Osteoblast (primary cell): Measurements from ENCODE around the gene APBB3. TPM values are rescaled to one million over a fixed set of nuclear protein-coding genes. Genes with fewer than 3 reads are reported as not detected.
A peak's percentile ranks its signal among the peaks of the same experiment; 100 is the strongest.

Experiments
- DNase-seq: peaks from one replicate; pipeline ENCODE4 v3.0.0; 2011; ENCODE audit warnings: low spot score, mixed read lengths; ENCODE audit not compliant: insufficient read length; ENCODE audit errors: missing footprints
- H2AFZ ChIP-seq: 2 replicates; pipeline ENCODE4 v1.6.0; 2011; ENCODE audit warnings: mild to moderate bottlenecking, low read length
- H3K27ac ChIP-seq: 2 replicates; pipeline ENCODE4 v1.5.1; 2011; ENCODE audit warnings: mild to moderate bottlenecking, low read depth, low read length, moderate library complexity
- H3K27me3 ChIP-seq: 2 replicates; pipeline ENCODE4 v1.6.0; 2012; ENCODE audit warnings: mild to moderate bottlenecking, control low read depth, inconsistent platforms, low read length, moderate library complexity; ENCODE audit not compliant: insufficient read depth
- H3K36me3 ChIP-seq: 2 replicates; pipeline ENCODE4 v1.5.1; 2011; ENCODE audit warnings: mild to moderate bottlenecking, low read length, control low read depth, moderate library complexity; ENCODE audit not compliant: insufficient read depth
- H3K4me1 ChIP-seq: 2 replicates; pipeline ENCODE4 v1.5.1; 2011; ENCODE audit warnings: mild to moderate bottlenecking, low read length, control low read depth, moderate library complexity; ENCODE audit not compliant: insufficient read depth
- H3K4me2 ChIP-seq: 2 replicates; pipeline ENCODE4 v1.6.0; 2011; ENCODE audit warnings: mild to moderate bottlenecking, low read length; ENCODE audit not compliant: insufficient read depth
- H3K4me3 ChIP-seq: fragments of 200-600 bp; sonication (generic); 3 replicates; pipeline ENCODE4 v1.5.1; 2012; ENCODE audit warnings: mild to moderate bottlenecking, low read length, inconsistent platforms; ENCODE audit not compliant: insufficient read depth
- H3K79me2 ChIP-seq: 2 replicates; pipeline ENCODE4 v1.6.0; 2012; ENCODE audit warnings: mild to moderate bottlenecking, low read length, control low read depth, inconsistent platforms; ENCODE audit not compliant: insufficient read depth
- H3K9me3 ChIP-seq: 2 replicates; pipeline ENCODE4 v1.5.1; 2011; ENCODE audit warnings: low read depth, low read length, control low read depth
- H4K20me1 ChIP-seq: 2 replicates; pipeline ENCODE4 v1.6.0; 2012; ENCODE audit warnings: mild to moderate bottlenecking, low read length, control low read depth; ENCODE audit not compliant: insufficient read depth
- CTCF ChIP-seq: IDR thresholded peaks from 2 replicates; pipeline ENCODE4 v1.5.1; 2011; ENCODE audit warnings: mild to moderate bottlenecking, low read depth, low read length, moderate library complexity; ENCODE audit errors: extremely low read depth
- total RNA-seq: library from RNA; depleted of rRNA; stranded (reverse); fragments of >200 nt; gene quantifications from 2 replicates; pipeline ENCODE4 v1.2.3, GENCODE V29; 2012

APBB3 gene
- 19.7 and 24.2 TPM in 2 replicates for total RNA-seq

GRCh38 chr5:140564196-140565023 is at the start of gene APBB3, which contains the start of gene SLC35A4:
TSS of gene APBB3 (minus strand) at chr5:140564598. CDS start at chr5:140564245, 353 bp downstream.
TSS of gene SLC35A4 (plus strand) at chr5:140564828. CDS start at chr5:140567170, 2,342 bp downstream.
- Histone ChIP-seq H3K4me1 (peaks cover 20% of the 10 kb centered on the region), H3K9me3 (no peaks in the 10 kb centered on the region), H4K20me1 (no peaks in the 10 kb centered on the region), H3K27me3 (no peaks in the 10 kb centered on the region), H3K4me2 (peak within 1 kb of the TSS; percentile 92), H3K79me2 (peaks cover 48% of the 10 kb centered on the region), H3K36me3 (peaks cover 31% of the 10 kb centered on the region), H3K27ac (peak within 1 kb of the TSS; percentile 84), H2AFZ (peak within 1 kb of the TSS; percentile 98), H3K4me3 (peak within 1 kb of the TSS; percentile 89)
- peak; percentile 98 for DNase-seq
- no peak for TF ChIP-seq CTCF

GRCh38 chr5:140611020-140611521 is 46.7 kb upstream of the APBB3 start:
- H2AFZ ChIP-seq, result no peak overlapping the region
- peak overlapping the region; percentile 38 for H3K27ac ChIP-seq
- no peaks in the 10 kb centered on the region for H3K27me3 ChIP-seq
- H3K79me2 ChIP-seq, result no peaks in the 10 kb centered on the region
- H3K4me2 ChIP-seq, result no peak overlapping the region
- H3K4me3 ChIP-seq, result no peak overlapping the region
- TF ChIP-seq CTCF, result no peak
- H3K4me1 ChIP-seq, result peaks cover 18% of the 10 kb centered on the region
- no peaks in the 10 kb centered on the region for H3K9me3 ChIP-seq
- no peak for DNase-seq
- H4K20me1 ChIP-seq, result no peaks in the 10 kb centered on the region
- H3K36me3 ChIP-seq, result no peaks in the 10 kb centered on the region

- no peak overlapping the region for H3K27ac ChIP-seq
- H3K9me3 ChIP-seq, result no peaks in the 10 kb centered on the region
- no peak for TF ChIP-seq CTCF
- H3K79me2 ChIP-seq, result no peaks in the 10 kb centered on the region
- H3K27me3 ChIP-seq, result no peaks in the 10 kb centered on the region
- H3K4me3 ChIP-seq, result no peak overlapping the region
- H4K20me1 ChIP-seq, result no peaks in the 10 kb centered on the region
- peak overlapping the region; percentile 60 for H2AFZ ChIP-seq
- H3K4me2 ChIP-seq, result peak overlapping the region; percentile 24
- no peaks in the 10 kb centered on the region for H3K36me3 ChIP-seq
- peaks cover 18% of the 10 kb centered on the region for H3K4me1 ChIP-seq
- DNase-seq, result peak; percentile 50
Measured at GRCh38 chr5:140609126-140609525, 44.7 kb upstream of the APBB3 start.

- Histone ChIP-seq H3K9me3 (no peaks in the 10 kb centered on the region), H3K36me3 (no peaks in the 10 kb centered on the region), H3K79me2 (no peaks in the 10 kb centered on the region), H2AFZ (peak overlapping the region; percentile 60), H3K4me1 (peaks cover 18% of the 10 kb centered on the region), H3K27ac (no peak overlapping the region), H3K27me3 (no peaks in the 10 kb centered on the region), H3K4me2 (no peak overlapping the region), H4K20me1 (no peaks in the 10 kb centered on the region), H3K4me3 (no peak overlapping the region)
- TF ChIP-seq CTCF, result no peak
- DNase-seq, result no peak
Measured at GRCh38 chr5:140608722-140609121, 44.3 kb upstream of the APBB3 start.
